ENCODE results near the gene XRCC1.
"Not testable (repeated sequence)": the region's sequence is repeated elsewhere in the genome, so short reads cannot be mapped to it uniquely, and the experiment has no call there.

XRCC1 gene

GRCh38 chr19:43599635-43600295 lies 24.4 kb upstream of the XRCC1 start:
- DNase-seq, result no peak

- DNase-seq, result no peak
Measured at GRCh38 chr19:43598445-43599240, 23.3 kb upstream of the XRCC1 start.

GRCh38 chr19:43597876-43598275 lies 22.5 kb upstream of the XRCC1 start:
- no peak for DNase-seq

- DNase-seq, result no peak
Measured at GRCh38 chr19:43596842-43597461, 21.6 kb upstream of the XRCC1 start.

GRCh38 chr19:43595999-43596841 lies 20.9 kb upstream of the XRCC1 start, which contains the start of the genes IRGQ and ZNF576:
Gene IRGQ (minus strand): TSS chr19:43596134. CDS start chr19:43595338, 796 bp downstream.
Gene ZNF576 (plus strand): TSS chr19:43596595. CDS start chr19:43597109, 514 bp downstream.
- DNase-seq, result peak; percentile 100

- no peak for DNase-seq
Measured at GRCh38 chr19:43595605-43595998, 20.3 kb upstream of the XRCC1 start.

GRCh38 chr19:43594710-43595604 lies 19.6 kb upstream of the XRCC1 start:
- DNase-seq, result peak; percentile 79 to 82

GRCh38 chr19:43594081-43594697 lies 18.9 kb upstream of the XRCC1 start:
- DNase-seq, result no peak

GRCh38 chr19:43592800-43593350 lies 17.5 kb upstream of the XRCC1 start:
- no peak for DNase-seq

- no peak for DNase-seq
Measured at GRCh38 chr19:43591904-43592772, 16.8 kb upstream of the XRCC1 start.

- peak in 1 of 2 donors; percentile 30 for DNase-seq
Measured at GRCh38 chr19:43589678-43590077, 14.4 kb upstream of the XRCC1 start.

- no peak for DNase-seq
Measured at GRCh38 chr19:43589277-43589676, 13.9 kb upstream of the XRCC1 start.

- DNase-seq, result not testable (repeated sequence)
Measured at GRCh38 chr19:43587029-43587428, 11.7 kb upstream of the XRCC1 start.

GRCh38 chr19:43586346-43586745 lies 11.0 kb upstream of the XRCC1 start:
- DNase-seq, result no peak

GRCh38 chr19:43584484-43584883 lies 9.2 kb upstream of the XRCC1 start:
- no peak for DNase-seq

GRCh38 chr19:43582495-43582894 lies 7.2 kb upstream of the XRCC1 start:
- no peak for DNase-seq

GRCh38 chr19:43581467-43581866 lies 6.1 kb upstream of the XRCC1 start:
- no peak for DNase-seq

GRCh38 chr19:43578787-43579186 lies 3.5 kb upstream of the XRCC1 start:
- no peak for DNase-seq

- no peak for DNase-seq
Measured at GRCh38 chr19:43575955-43576878, 890 bp upstream of the XRCC1 start.
